ENCODE measurements around the gene SCGB1D2.

- no peak for TF ChIP-seq CTCF (conservative IDR thresholded peaks at IDR 0.05; ENCODE audit: low read depth, low read length)
- no peak for TF ChIP-seq EZH2phosphoT487 (IDR thresholded peaks at IDR 0.05; ENCODE audit: borderline replicate concordance, low read length)
- no peak for TF ChIP-seq EZH2 (IDR thresholded peaks at IDR 0.05; ENCODE audit: low read length, unreplicated experiment)
Observed at GRCh38 chr11:62251698-62252097, 9.7 kb downstream of the SCGB1D2 start.
